Thyroid gland (tissue), 4 donors: ENCODE results near the gene SCD5.

Experiments
- CTCF ChIP-seq, 6 experiments: fragments of 200-600 bp in 3 of 6; fragments of 450-650 bp in 3 of 6; sonication (generic) in 3 of 6; IDR thresholded peaks; one replicate each; pipeline ENCODE4 v1.5.1; 2016 to 2019; ENCODE audit warnings: antibody characterized with exemption in 6 of 6, mild to moderate bottlenecking in 2 of 6, inconsistent platforms in 1 of 6, moderate library complexity in 1 of 6
- POLR2A ChIP-seq, 2 donors: fragments of 450-650 bp; IDR thresholded peaks; one replicate each; pipeline ENCODE4 v1.6.1; 2017; ENCODE audit warnings: antibody characterized with exemption in 2 of 2, mild to moderate bottlenecking in 2 of 2, moderate library complexity in 1 of 2

GRCh38 chr4:82667761-82668480 lies 130.7 kb downstream of the SCD5 start:
- TF ChIP-seq CTCF (IDR thresholded peaks at IDR 0.05) (no peak), POLR2A (IDR thresholded peaks at IDR 0.05) (no peak)
